ENCODE measurements around the gene BRD4.

- TF ChIP-seq CTCF (conservative IDR thresholded peaks at IDR 0.05; ENCODE audit: low read length) = no peak
- no peak for TF ChIP-seq EZH2phosphoT487 (IDR thresholded peaks at IDR 0.05; ENCODE audit: borderline replicate concordance, low read depth, low read length)
Measured at GRCh38 chr19:15368798-15369593, 36.7 kb upstream of the BRD4 start.

All from OCI-LY7 (cell line).